ENCODE measurements around the gene TSPAN3. TPM values are rescaled to one million over a fixed set of nuclear protein-coding genes. Genes with fewer than 3 reads are reported as not detected.

TSPAN3 gene
- total RNA-seq, 1 donor from 2014 or later, result 80.3 TPM

DNA sequence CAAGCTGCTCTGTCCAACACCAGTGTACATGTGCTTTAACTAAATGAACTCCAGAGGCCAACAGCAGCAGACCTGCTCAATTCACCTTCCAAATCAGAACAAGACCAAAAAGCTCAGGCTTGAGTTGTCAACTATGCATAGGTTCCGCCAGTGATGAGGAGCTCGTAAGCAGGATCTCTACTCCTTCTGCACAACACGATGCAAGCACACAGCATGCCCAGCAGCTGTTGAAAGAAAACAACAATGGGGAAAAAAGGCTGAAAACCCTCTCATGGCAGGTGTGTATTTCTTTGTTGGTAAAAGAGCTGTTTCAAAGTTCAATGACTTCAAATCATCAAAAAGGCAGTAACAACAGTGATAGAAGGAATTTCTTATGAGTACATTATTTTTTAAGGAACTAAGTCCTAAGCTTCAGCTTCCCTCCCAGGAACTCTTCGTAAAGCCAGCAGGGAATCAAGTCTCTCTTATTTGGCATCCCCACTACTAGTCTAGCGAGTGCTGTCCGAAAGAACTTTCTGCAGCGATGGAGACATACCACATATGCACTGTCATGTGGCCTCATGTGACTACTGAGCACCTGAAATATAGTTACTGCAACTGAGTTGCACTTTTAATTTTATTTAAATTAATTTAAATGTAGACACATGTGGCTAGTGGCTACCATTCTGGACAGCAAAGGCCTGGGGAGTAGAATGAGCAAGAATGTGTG, 24.1 kb downstream of the TSPAN3 start:
- Histone ChIP-seq H3K4me1 (no peaks in the 10 kb centered on the region), H3K27ac (no peak overlapping the region), H3K9me3 (no peaks in the 10 kb centered on the region), H3K27me3 (no peaks in the 10 kb centered on the region), H3K36me3 (peaks cover 0 to 12% of the 10 kb centered on the region in 2 donors), H3K4me3 (no peak overlapping the region)
- TF ChIP-seq POLR2A (IDR thresholded peaks at IDR 0.05), result no peak
- TF ChIP-seq, protein P1, sequence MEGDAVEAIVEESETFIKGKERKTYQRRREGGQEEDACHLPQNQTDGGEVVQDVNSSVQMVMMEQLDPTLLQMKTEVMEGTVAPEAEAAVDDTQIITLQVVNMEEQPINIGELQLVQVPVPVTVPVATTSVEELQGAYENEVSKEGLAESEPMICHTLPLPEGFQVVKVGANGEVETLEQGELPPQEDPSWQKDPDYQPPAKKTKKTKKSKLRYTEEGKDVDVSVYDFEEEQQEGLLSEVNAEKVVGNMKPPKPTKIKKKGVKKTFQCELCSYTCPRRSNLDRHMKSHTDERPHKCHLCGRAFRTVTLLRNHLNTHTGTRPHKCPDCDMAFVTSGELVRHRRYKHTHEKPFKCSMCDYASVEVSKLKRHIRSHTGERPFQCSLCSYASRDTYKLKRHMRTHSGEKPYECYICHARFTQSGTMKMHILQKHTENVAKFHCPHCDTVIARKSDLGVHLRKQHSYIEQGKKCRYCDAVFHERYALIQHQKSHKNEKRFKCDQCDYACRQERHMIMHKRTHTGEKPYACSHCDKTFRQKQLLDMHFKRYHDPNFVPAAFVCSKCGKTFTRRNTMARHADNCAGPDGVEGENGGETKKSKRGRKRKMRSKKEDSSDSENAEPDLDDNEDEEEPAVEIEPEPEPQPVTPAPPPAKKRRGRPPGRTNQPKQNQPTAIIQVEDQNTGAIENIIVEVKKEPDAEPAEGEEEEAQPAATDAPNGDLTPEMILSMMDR (IDR thresholded peaks at IDR 0.05), result no peak
- TF ChIP-seq POLR2AphosphoS5 (IDR thresholded peaks at IDR 0.05; ENCODE audit: insufficient read depth in 1 of 2, low read depth in 1 of 2), result no peak
- DNase-seq (ENCODE audit: extremely low spot score in 2 of 2), result no peak
- intact Hi-C loops (cut with DNase I), result no loop called here

DNA sequence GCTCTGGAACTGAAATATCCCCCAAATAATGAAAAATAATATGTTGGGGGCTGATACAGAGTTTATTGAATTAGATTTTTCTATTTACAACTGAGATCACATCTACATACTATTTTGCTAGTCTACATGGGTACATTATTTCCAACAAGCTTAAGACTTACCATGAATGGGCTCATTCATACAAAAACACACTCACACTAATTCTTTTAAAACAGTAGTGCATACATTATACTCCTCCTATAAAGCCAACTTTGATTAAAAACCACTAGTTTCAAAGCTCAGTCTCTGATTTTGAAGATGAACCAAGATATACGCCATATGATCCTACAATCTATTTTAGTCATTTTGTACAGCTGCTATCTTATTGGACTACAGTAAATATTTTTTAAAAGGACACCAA, 24.9 kb downstream of the TSPAN3 start:
- Histone ChIP-seq H3K4me1 (no peaks in the 10 kb centered on the region), H3K27ac (no peak overlapping the region), H3K9me3 (no peaks in the 10 kb centered on the region), H3K4me3 (no peak overlapping the region), H3K36me3 (peaks cover 0 to 7% of the 10 kb centered on the region in 2 donors), H3K27me3 (no peaks in the 10 kb centered on the region)
- no peak for DNase-seq (ENCODE audit: extremely low spot score in 2 of 2)
- intact Hi-C loops (cut with DNase I), result no loop called here
- TF ChIP-seq POLR2A (IDR thresholded peaks at IDR 0.05), result no peak
- TF ChIP-seq, protein P1 (IDR thresholded peaks at IDR 0.05), result no peak
- TF ChIP-seq POLR2AphosphoS5 (IDR thresholded peaks at IDR 0.05; ENCODE audit: insufficient read depth in 1 of 2, low read depth in 1 of 2), result no peak

DNA sequence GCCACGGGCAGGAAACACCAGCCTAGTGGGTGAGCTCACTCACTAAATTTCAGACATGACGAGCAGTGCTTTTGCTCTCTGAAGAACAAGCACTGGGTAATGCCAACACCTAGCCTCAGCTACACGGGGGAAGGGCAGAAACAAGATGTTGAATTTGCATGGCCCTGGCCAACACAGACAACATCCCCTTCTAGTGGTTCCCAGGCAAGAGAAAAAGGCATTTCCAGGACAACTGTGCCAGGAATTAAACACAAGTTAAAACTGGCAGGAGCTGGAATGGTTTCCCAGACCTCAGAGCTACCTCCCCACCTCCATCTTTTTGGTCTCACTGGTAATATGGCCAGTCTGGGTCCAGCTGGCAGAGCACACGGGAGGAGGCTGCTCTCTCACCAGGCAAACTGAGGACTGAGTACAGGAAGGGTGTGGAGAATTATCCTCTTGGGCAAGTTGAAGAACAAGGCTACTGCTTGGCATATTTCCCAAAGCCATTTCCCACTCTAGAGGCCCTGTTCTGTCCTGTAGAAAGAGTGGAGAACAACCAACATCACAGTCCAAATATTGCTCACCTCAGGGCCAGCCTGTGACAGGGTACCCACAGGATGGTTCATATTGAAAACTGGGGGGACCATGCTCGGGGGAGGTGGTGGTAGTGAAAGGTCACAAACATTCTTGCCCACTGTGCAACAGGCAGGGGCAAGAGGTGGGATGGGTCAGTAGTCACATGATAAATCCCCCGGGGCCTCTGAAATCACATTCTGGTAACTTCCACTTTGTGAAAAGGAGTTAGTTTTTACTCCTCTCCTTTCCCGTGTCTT, 26.5 kb downstream of the TSPAN3 start:
- H3K27ac ChIP-seq, result no peak overlapping the region
- no peaks in the 10 kb centered on the region for H3K4me1 ChIP-seq
- intact Hi-C loops (cut with DNase I), result no loop called here
- H3K36me3 ChIP-seq, result peaks cover 0 to 7% of the 10 kb centered on the region in 2 donors
- no peak overlapping the region for H3K4me3 ChIP-seq
- H3K9me3 ChIP-seq, result no peaks in the 10 kb centered on the region
- no peaks in the 10 kb centered on the region for H3K27me3 ChIP-seq
- DNase-seq (ENCODE audit: extremely low spot score in 2 of 2), result no peak
- TF ChIP-seq POLR2A (IDR thresholded peaks at IDR 0.05), result no peak

DNA sequence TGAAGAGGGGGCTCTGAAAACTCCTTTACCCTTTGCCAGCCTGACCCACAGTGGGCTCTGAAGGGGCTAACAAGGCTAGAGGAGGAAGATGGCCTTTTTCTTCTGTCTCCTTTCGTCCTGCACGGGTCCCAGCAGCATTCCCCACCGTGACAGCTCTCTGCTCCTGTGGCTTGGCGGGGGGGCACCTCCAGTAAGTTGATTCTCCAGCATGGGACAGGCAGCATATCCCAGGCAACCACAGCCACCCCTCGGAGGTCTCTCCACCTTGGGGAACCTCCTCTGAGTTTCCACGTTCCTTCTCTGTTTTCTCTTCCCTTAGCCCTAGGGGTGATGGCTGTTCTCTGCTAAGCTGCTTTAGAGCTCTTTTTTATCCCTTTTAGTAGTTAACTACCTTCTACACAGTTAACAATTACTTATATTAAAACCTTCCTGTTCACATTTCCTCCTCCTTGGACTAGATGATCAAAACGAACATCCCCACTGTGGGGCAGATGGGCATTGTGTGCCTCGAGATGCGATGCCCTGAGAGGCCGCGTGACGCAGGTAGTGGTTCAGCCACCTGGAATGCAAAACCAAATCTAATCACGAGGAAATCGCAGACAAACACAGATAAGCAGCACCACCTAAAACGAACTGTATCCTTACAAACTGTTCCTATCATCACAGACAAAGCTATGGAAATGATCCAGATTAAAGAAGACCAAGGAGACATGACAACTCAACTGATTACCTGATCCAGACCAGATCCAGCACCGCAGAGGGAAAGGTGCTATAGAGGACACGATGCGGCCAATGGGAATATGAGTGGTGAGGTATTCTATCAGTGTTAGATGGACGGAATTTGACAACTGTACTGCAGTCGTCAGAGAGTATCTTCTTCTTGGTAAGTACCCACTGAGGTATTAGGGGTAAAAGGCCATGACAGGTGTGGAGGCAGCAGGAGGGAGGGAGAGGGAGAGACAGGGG, 27.7 kb downstream of the TSPAN3 start:
- Histone ChIP-seq H3K4me3 (no peak overlapping the region), H3K27ac (no peak overlapping the region), H3K27me3 (no peaks in the 10 kb centered on the region), H3K4me1 (no peaks in the 10 kb centered on the region), H3K9me3 (no peaks in the 10 kb centered on the region), H3K36me3 (peaks cover 0 to 7% of the 10 kb centered on the region in 2 donors)
- TF ChIP-seq, protein P1 (IDR thresholded peaks at IDR 0.05), result no peak
- TF ChIP-seq POLR2AphosphoS5 (IDR thresholded peaks at IDR 0.05; ENCODE audit: insufficient read depth in 1 of 2, low read depth in 1 of 2) (no peak), POLR2A (IDR thresholded peaks at IDR 0.05) (no peak)
- DNase-seq (ENCODE audit: extremely low spot score in 2 of 2), result no peak
- intact Hi-C loops (cut with DNase I), result no loop called here

DNA sequence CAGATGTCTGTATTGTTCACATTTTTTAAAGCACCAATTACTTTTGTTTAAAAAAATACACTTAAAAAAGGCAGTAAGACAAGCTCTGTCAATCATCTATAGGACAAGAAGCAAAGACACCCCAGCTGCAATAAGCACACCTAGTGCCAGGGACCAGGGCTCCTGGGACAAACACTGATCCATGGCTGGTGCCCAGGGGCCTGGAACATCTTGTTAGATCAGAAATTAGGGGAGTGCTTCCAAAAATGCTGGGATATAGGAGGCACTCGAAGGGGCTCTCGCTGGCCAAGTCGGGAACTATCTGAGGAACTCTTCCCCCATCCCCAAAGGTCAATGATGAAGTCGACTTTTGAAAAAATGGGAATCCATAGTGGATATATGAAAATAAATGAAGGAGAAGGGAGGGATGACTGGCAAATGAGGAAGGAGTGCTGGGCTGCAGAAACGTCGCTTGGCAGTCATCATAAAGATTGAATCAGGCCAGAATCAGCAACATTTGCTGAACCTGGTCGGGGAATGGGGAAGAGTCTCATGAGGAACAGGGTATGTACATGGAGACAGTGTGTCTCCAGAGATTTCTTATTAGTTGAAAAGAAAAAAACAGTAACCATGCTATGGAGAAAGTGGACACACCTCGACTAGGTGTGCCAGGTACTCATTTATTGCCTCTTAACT, 28.5 kb downstream of the TSPAN3 start:
- Histone ChIP-seq H3K4me3 (no peak overlapping the region), H3K27me3 (no peaks in the 10 kb centered on the region), H3K36me3 (peaks cover 0 to 6% of the 10 kb centered on the region in 2 donors), H3K9me3 (no peaks in the 10 kb centered on the region), H3K4me1 (no peaks in the 10 kb centered on the region), H3K27ac (no peak overlapping the region)
- DNase-seq (ENCODE audit: extremely low spot score in 2 of 2), result no peak
- TF ChIP-seq, protein P1 (IDR thresholded peaks at IDR 0.05), result no peak
- no peak for TF ChIP-seq POLR2A (IDR thresholded peaks at IDR 0.05)
- no peak for TF ChIP-seq POLR2AphosphoS5 (IDR thresholded peaks at IDR 0.05; ENCODE audit: insufficient read depth in 1 of 2, low read depth in 1 of 2)
- intact Hi-C loops (cut with DNase I), result no loop called here

Measured in vagina (tissue), 2 donors.